Endothelial cell of umbilical vein (primary cell): ENCODE measurements around the gene AFTPH. TPM values are rescaled to one million over a fixed set of nuclear protein-coding genes. Genes with fewer than 3 reads are reported as not detected.

ENCODE experiments used
- BruUV-seq: library from RNA; stranded (reverse); fragments of 400-500 nt; replicated peaks from 2 replicates; lab custom pipeline; 2021; lab: Mats Ljungman, UMichigan
- CTCF ChIA-PET: fragments of 300-600, 350-600 bp; sonication (Branson Sonifier 250); formaldehyde crosslinking; loops from one replicate; lab custom pipeline; 2021; ENCODE audit warnings: antibody characterized with exemption, inconsistent platforms; lab: Charles Lee
- POLR2A ChIA-PET: fragments of 300-600, 350-600 bp; sonication (Branson Sonifier 250); formaldehyde crosslinking; loops from one replicate; lab custom pipeline; 2021; ENCODE audit warnings: antibody characterized with exemption, inconsistent platforms; lab: Charles Lee
- DNase-seq: peaks from one replicate; pipeline ENCODE4 v3.0.0-alpha.2; 2011; ENCODE audit warnings: low read depth, low spot score
- FAIRE-seq: peaks from 2 replicates; lab custom pipeline; 2011; peaks lifted over from hg19 to GRCh38; lab: Jason Lieb, UNC
- H2AFZ ChIP-seq: 2 replicates; pipeline ENCODE4 v1.6.0; 2012; ENCODE audit warnings: low read depth, low read length, control low read depth, inconsistent platforms
- H3K27ac ChIP-seq: 2 replicates; pipeline ENCODE4 v1.5.1; 2011; ENCODE audit warnings: low read depth, mild to moderate bottlenecking, control low read depth, low read length, moderate library complexity; ENCODE audit not compliant: insufficient read depth
- H3K27me3 ChIP-seq, 2 experiments: 2 replicates each; pipeline versions ENCODE4 v1.6.0 to v1.6.1; 2011; ENCODE audit warnings: low read length in 2 of 2, mixed read lengths in 1 of 2; ENCODE audit not compliant: control insufficient read depth in 2 of 2, insufficient read depth in 2 of 2
- H3K36me3 ChIP-seq, 2 experiments: 2 replicates in 1 of 2; 3 replicates in 1 of 2; pipeline ENCODE4 v1.5.1; 2011; ENCODE audit warnings: low read length in 2 of 2, mild to moderate bottlenecking in 1 of 2, moderate library complexity in 1 of 2; ENCODE audit not compliant: control insufficient read depth in 2 of 2, insufficient read depth in 2 of 2; ENCODE audit errors: extremely low read depth in 1 of 2
- H3K4me1 ChIP-seq: 3 replicates; pipeline ENCODE4 v1.5.1; 2011; ENCODE audit warnings: mild to moderate bottlenecking, low read length; ENCODE audit not compliant: control insufficient read depth, insufficient read depth; ENCODE audit errors: extremely low read depth
- H3K4me2 ChIP-seq: 2 replicates; pipeline ENCODE4 v1.6.1; 2011; ENCODE audit warnings: low read length, control low read depth, mixed read lengths; ENCODE audit not compliant: insufficient read depth
- H3K4me3 ChIP-seq, 3 experiments: fragments of 200-600 bp in 1 of 3; sonication (generic), shearing (Covaris generic) in 1 of 3; replicated peaks in 1 of 3; 2 replicates each; pipeline ENCODE4 v1.5.1; 2011 to 2016; ENCODE audit warnings: control low read depth in 3 of 3, low read length in 3 of 3, mild to moderate bottlenecking in 2 of 3, inconsistent platforms in 1 of 3, low read depth in 1 of 3, moderate library complexity in 1 of 3; ENCODE audit not compliant: insufficient read depth in 1 of 3
- H3K79me2 ChIP-seq: 2 replicates; pipeline ENCODE4 v1.6.0; 2012; ENCODE audit warnings: low read length, inconsistent platforms; ENCODE audit not compliant: control insufficient read depth, insufficient read depth
- H3K9ac ChIP-seq: replicated peaks from 2 replicates; pipeline ENCODE3; 2011; ENCODE audit warnings: low read length, control low read depth; ENCODE audit not compliant: insufficient read depth; ENCODE audit errors: extremely low read depth
- H3K9me1 ChIP-seq: replicated peaks from 3 replicates; pipeline ENCODE4 v1.6.0; 2011; ENCODE audit warnings: mild to moderate bottlenecking, low read length; ENCODE audit not compliant: control insufficient read depth, insufficient read depth; ENCODE audit errors: extremely low read depth
- H3K9me3 ChIP-seq: replicated peaks from 2 replicates; pipeline ENCODE4 v1.5.1; 2012; ENCODE audit warnings: low read length, inconsistent platforms; ENCODE audit not compliant: control insufficient read depth, insufficient read depth
- H4K20me1 ChIP-seq: replicated peaks from 2 replicates; pipeline ENCODE3; 2011; ENCODE audit warnings: mild to moderate bottlenecking, low read length; ENCODE audit not compliant: control insufficient read depth, insufficient read depth; ENCODE audit errors: extremely low read depth
- EZH2 ChIP-seq: IDR thresholded peaks from 2 replicates; pipeline ENCODE4 v1.6.1; 2012; ENCODE audit warnings: borderline replicate concordance, low read depth, mild to moderate bottlenecking, moderate library complexity, low read length, inconsistent platforms; ENCODE audit not compliant: severe bottlenecking
- FOS ChIP-seq: IDR thresholded peaks from 2 replicates; pipeline ENCODE4 v1.6.1; 2011; ENCODE audit warnings: mild to moderate bottlenecking, low read length, moderate library complexity, borderline replicate concordance; ENCODE audit not compliant: insufficient read depth
- GATA2 ChIP-seq: IDR thresholded peaks from 2 replicates; pipeline ENCODE4 v1.7.0; 2011; ENCODE audit warnings: low read depth, mild to moderate bottlenecking, moderate library complexity, mixed read lengths, low read length; ENCODE audit not compliant: insufficient read length, insufficient read depth
- JUN ChIP-seq: IDR thresholded peaks from 2 replicates; pipeline ENCODE4 v1.6.1; 2011; ENCODE audit warnings: borderline replicate concordance, low read depth; ENCODE audit not compliant: insufficient read length, insufficient read depth
- MYC ChIP-seq: IDR thresholded peaks from one replicate; pipeline ENCODE4 v1.6.1; 2011; ENCODE audit warnings: mild to moderate bottlenecking, low read depth, low read length
- POLR2A ChIP-seq: IDR thresholded peaks from 2 replicates; pipeline ENCODE4 v1.6.1; 2012; ENCODE audit warnings: low read depth, mild to moderate bottlenecking, control low read depth, low read length
- POLR2AphosphoS5 ChIP-seq: IDR thresholded peaks from 2 replicates; pipeline ENCODE4 v1.6.1; 2012; ENCODE audit warnings: low read depth, mild to moderate bottlenecking, control low read depth, low read length, moderate library complexity; ENCODE audit not compliant: insufficient read depth
- dilution Hi-C: fragments of 300-500 bp; cut with MboI; formaldehyde crosslinking; loops from one replicate; pipeline ENCODE4 v1.15.0; 2019; ENCODE audit warnings: low sequenced_read_pairs; ENCODE audit not compliant: extremely low pct_ligation_motif_present
- intact Hi-C: fragments of 100-400 bp; cut with micrococcal nuclease; formaldehyde crosslinking; loops from one replicate; pipeline ENCODE4 v1.10.0; 2022
- polyA plus RNA-seq, 4 experiments: library from polyadenylated mRNA; depleted of rRNA in 3 of 4; stranded (reverse) in 3 of 4; unstranded in 1 of 4; fragments of >200 nt; gene quantifications; 2 replicates each; pipeline versions ENCODE4 v1.2.1 to v1.2.3, GENCODE V29; 2011 to 2012; ENCODE audit warnings: missing spikeins in 1 of 4
- total RNA-seq: library from RNA; stranded (reverse); gene quantifications from 2 replicates; pipeline ENCODE4 v1.2.3, GENCODE V29; 2021
- TF ChIP-seq, protein P1 (sequence below): IDR thresholded peaks from 2 replicates; pipeline ENCODE4 v1.6.1; 2011; ENCODE audit not compliant: insufficient read depth, insufficient read length
- TF ChIP-seq, protein P2 (sequence below), 2 donors: IDR thresholded peaks; 1 replicate in 1 of 2; 2 replicates in 1 of 2; pipeline ENCODE4 v1.5.1; 2011; ENCODE audit warnings: low read length in 2 of 2, mild to moderate bottlenecking in 2 of 2, moderate library complexity in 2 of 2, control low read depth in 1 of 2, inconsistent platforms in 1 of 2, low read depth in 1 of 2; ENCODE audit not compliant: insufficient read depth in 1 of 2; ENCODE audit errors: extremely low read depth in 1 of 2

The AFTPH gene
- total and polyA plus RNA-seq, 2 donors (not counting 3 experiments of a cell fraction or from before 2014, with no cell fraction given) = 6.9 to 15.3 TPM

DNA sequence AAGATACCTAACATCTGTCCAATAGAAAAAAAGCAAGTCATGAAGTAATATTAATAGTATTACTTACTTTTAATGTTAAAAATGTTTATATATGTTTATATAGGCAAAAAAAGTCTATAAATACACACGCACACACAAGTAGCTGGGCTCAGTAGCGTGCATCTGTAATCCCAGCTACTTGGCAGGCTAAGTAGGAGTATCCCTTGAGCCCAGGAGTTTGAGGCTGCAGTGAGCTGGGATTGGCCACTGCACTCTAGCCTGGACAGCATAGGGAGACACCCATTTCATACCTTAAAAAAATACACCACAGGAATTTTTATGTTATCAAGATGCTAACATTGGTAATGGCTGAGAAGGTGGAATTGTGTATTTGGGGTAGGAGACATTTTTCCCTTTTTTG is 17.4 kb upstream of the AFTPH start:
- H3K4me3 ChIP-seq = no peak overlapping the region
- H3K9ac ChIP-seq = no peak overlapping the region
- DNase-seq (no peak), FAIRE-seq (no peak)
- H3K79me2 ChIP-seq = no peaks in the 10 kb centered on the region
- intact Hi-C loops = no loop called here
- dilution Hi-C loops = no loop called here
- POLR2A ChIA-PET = no interaction called here
- no peak overlapping the region for H3K4me2 ChIP-seq
- BruUV-seq = no TSS peak
- H3K27me3 ChIP-seq = peaks cover 16% of the 10 kb centered on the region in 2 experiments
- H3K27ac ChIP-seq = no peak overlapping the region
- H3K9me3 ChIP-seq = no peaks in the 10 kb centered on the region
- no peaks in the 10 kb centered on the region for H3K4me1 ChIP-seq
- TF ChIP-seq POLR2AphosphoS5 (no peak), MYC (no peak), JUN (no peak), EZH2 (no peak), FOS (no peak), POLR2A (no peak), GATA2 (no peak)
- TF ChIP-seq, protein P1, sequence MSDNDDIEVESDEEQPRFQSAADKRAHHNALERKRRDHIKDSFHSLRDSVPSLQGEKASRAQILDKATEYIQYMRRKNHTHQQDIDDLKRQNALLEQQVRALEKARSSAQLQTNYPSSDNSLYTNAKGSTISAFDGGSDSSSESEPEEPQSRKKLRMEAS = no peak
- H3K36me3 ChIP-seq = no peaks in the 10 kb centered on the region
- no peak overlapping the region for H2AFZ ChIP-seq
- no peaks in the 10 kb centered on the region for H3K9me1 ChIP-seq
- H4K20me1 ChIP-seq = no peaks in the 10 kb centered on the region
- CTCF ChIA-PET = interaction anchor here (1.0 to 1.9 kb wide), 3 partner anchors 10 to 19 kb away, joined by 3 to 6 read pairs (median 3); no protein-coding TSS in a partner anchor

DNA sequence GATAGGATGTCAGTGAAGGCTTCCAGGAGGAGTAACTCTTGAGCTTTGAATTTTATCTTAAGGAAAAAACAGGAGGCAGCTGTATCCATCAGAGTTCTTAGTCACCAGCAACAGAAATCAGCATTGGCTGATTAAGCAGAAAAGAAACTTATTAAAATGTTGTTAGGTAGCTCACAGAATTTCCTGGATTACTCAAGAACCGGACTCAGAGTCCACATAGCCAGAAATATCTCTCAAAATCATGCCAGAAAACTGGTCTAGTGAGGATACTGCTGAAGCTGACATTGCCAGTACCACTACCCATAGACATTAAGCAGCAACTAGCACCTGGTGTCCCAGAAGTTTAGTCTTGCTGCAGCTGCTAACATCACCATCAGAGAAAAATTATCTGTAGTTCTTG is 10.1 kb upstream of the AFTPH start:
- CTCF ChIA-PET = interaction anchor here (0.9 to 2.4 kb wide), 3 partner anchors 10 to 183 kb away, joined by 3 to 18 read pairs (median 9); partner anchors contain the start of gene AFTPH
- no peak for DNase-seq
- H3K9me3 ChIP-seq = no peaks in the 10 kb centered on the region
- peaks cover 32 to 42% of the 10 kb centered on the region in 2 experiments for H3K27me3 ChIP-seq
- no peak overlapping the region for H2AFZ ChIP-seq
- intact Hi-C loops = no loop called here
- H3K79me2 ChIP-seq = no peaks in the 10 kb centered on the region
- H3K4me1 ChIP-seq = no peaks in the 10 kb centered on the region
- no peaks in the 10 kb centered on the region for H4K20me1 ChIP-seq
- no peak overlapping the region for H3K27ac ChIP-seq
- H3K36me3 ChIP-seq = no peaks in the 10 kb centered on the region
- FAIRE-seq = peak; percentile 18
- no peak overlapping the region for H3K4me2 ChIP-seq
- BruUV-seq = no TSS peak
- H3K9me1 ChIP-seq = no peaks in the 10 kb centered on the region
- H3K4me3 ChIP-seq = no peak overlapping the region
- POLR2A ChIA-PET = no interaction called here
- H3K9ac ChIP-seq = no peak overlapping the region
- dilution Hi-C loops = no loop called here
- TF ChIP-seq, protein P1 = no peak
- TF ChIP-seq, protein P2, sequence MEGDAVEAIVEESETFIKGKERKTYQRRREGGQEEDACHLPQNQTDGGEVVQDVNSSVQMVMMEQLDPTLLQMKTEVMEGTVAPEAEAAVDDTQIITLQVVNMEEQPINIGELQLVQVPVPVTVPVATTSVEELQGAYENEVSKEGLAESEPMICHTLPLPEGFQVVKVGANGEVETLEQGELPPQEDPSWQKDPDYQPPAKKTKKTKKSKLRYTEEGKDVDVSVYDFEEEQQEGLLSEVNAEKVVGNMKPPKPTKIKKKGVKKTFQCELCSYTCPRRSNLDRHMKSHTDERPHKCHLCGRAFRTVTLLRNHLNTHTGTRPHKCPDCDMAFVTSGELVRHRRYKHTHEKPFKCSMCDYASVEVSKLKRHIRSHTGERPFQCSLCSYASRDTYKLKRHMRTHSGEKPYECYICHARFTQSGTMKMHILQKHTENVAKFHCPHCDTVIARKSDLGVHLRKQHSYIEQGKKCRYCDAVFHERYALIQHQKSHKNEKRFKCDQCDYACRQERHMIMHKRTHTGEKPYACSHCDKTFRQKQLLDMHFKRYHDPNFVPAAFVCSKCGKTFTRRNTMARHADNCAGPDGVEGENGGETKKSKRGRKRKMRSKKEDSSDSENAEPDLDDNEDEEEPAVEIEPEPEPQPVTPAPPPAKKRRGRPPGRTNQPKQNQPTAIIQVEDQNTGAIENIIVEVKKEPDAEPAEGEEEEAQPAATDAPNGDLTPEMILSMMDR (IDR thresholded peaks at IDR 0.05; ENCODE audit: extremely low read depth in 1 of 2, insufficient read depth in 1 of 2, low read depth in 1 of 2, low read length in 2 of 2) = no peak
- TF ChIP-seq POLR2AphosphoS5 (no peak), EZH2 (no peak), POLR2A (no peak), FOS (no peak), JUN (no peak), MYC (no peak)
